IMR-90 (cell line): ENCODE results near the gene HTR5A. TPM values are rescaled to one million over a fixed set of nuclear protein-coding genes. Genes with fewer than 3 reads are reported as not detected.

Experiments
- ATAC-seq: fragments of 200-7000 bp; cut with Tn5 transposase; 2 replicates; pipeline ENCODE4 v1.9.1; 2020; ENCODE audit warnings: low read depth, mild to moderate bottlenecking, moderate library complexity
- BruUV-seq: library from RNA; stranded (reverse); fragments of 400-500 nt; replicated peaks from 2 replicates; lab custom pipeline; 2021; lab: Mats Ljungman, UMichigan
- CTCF ChIA-PET: fragments of 300-600 bp; formaldehyde crosslinking; extraction: SDS; loops from one replicate; lab custom pipeline; 2021; ENCODE audit warnings: antibody characterized with exemption; lab: Yijun Ruan, JAX
- POLR2A ChIA-PET: fragments of 300-600 bp; sonication (Branson Sonifier 250); formaldehyde crosslinking; loops from one replicate; lab custom pipeline; 2022; ENCODE audit warnings: antibody characterized with exemption; ENCODE audit not compliant: unreplicated experiment; lab: Charles Lee
- DNase-seq: peaks from one replicate; pipeline ENCODE4 v3.0.0; 2013
- H2AFZ ChIP-seq: replicated peaks from 2 replicates; pipeline ENCODE3; 2013; ENCODE audit warnings: low read length, mild to moderate bottlenecking; ENCODE audit not compliant: poor library complexity
- H2AK5ac ChIP-seq: 2 replicates; pipeline ENCODE4 v1.6.1; 2013; ENCODE audit warnings: low read depth, low read length, inconsistent platforms
- H2AK9ac ChIP-seq: replicated peaks from 2 replicates; pipeline ENCODE3; 2013; ENCODE audit warnings: mild to moderate bottlenecking, low read depth, low read length, moderate library complexity; ENCODE audit not compliant: poor library complexity
- H2BK120ac ChIP-seq: 2 replicates; pipeline ENCODE4 v1.6.1; 2013; ENCODE audit warnings: low read depth, low read length, inconsistent platforms
- H2BK15ac ChIP-seq: 3 replicates; pipeline ENCODE4 v1.6.1; 2013; ENCODE audit warnings: low read depth, low read length, inconsistent platforms
- H2BK20ac ChIP-seq: 2 replicates; pipeline ENCODE4 v1.6.1; 2013; ENCODE audit warnings: low read depth, mild to moderate bottlenecking, inconsistent platforms, low read length, moderate library complexity
- H2BK5ac ChIP-seq: 2 replicates; pipeline ENCODE4 v1.6.1; 2013; ENCODE audit warnings: mild to moderate bottlenecking, low read depth, low read length, inconsistent platforms; ENCODE audit not compliant: poor library complexity, severe bottlenecking
- H3K14ac ChIP-seq: replicated peaks from 2 replicates; pipeline ENCODE4 v1.6.1; 2013; ENCODE audit warnings: low read depth, low read length, inconsistent platforms
- H3K18ac ChIP-seq: 2 replicates; pipeline ENCODE4 v1.6.1; 2013; ENCODE audit warnings: low read depth, low read length, control low read depth
- H3K23ac ChIP-seq: 2 replicates; pipeline ENCODE4 v1.6.1; 2013; ENCODE audit warnings: low read depth, low read length, inconsistent platforms
- H3K27ac ChIP-seq: 2 replicates; pipeline ENCODE4 v1.5.1; 2013; ENCODE audit warnings: mild to moderate bottlenecking, control low read depth, low read length; ENCODE audit not compliant: insufficient read depth
- H3K27me3 ChIP-seq: 2 replicates; pipeline ENCODE4 v1.6.1; 2013; ENCODE audit warnings: low read length; ENCODE audit not compliant: control insufficient read depth, insufficient read depth
- H3K36me3 ChIP-seq: 2 replicates; pipeline ENCODE4 v1.6.1; 2013; ENCODE audit warnings: low read length, mixed read lengths; ENCODE audit not compliant: control insufficient read depth, insufficient read depth
- H3K4ac ChIP-seq: 2 replicates; pipeline ENCODE4 v1.6.1; 2013; ENCODE audit warnings: low read depth, low read length, inconsistent platforms
- H3K4me1 ChIP-seq: 2 replicates; pipeline ENCODE4 v1.6.1; 2013; ENCODE audit warnings: low read length, mixed read lengths; ENCODE audit not compliant: control insufficient read depth, insufficient read depth
- H3K4me2 ChIP-seq: 2 replicates; pipeline ENCODE4 v1.6.1; 2013; ENCODE audit warnings: low read depth, mild to moderate bottlenecking, control low read depth, low read length, moderate library complexity
- H3K4me3 ChIP-seq: 2 replicates; pipeline ENCODE4 v1.5.1; 2013; ENCODE audit warnings: low read depth, mild to moderate bottlenecking, control low read depth, low read length, moderate library complexity; ENCODE audit not compliant: insufficient read depth
- H3K56ac ChIP-seq: 2 replicates; pipeline ENCODE4 v1.6.1; 2013; ENCODE audit warnings: low read length, inconsistent platforms; ENCODE audit not compliant: insufficient read depth; ENCODE audit errors: extremely low read depth
- H3K79me1 ChIP-seq, 2 experiments: 2 replicates each; pipeline ENCODE4 v1.6.1; 2013; ENCODE audit warnings: low read length in 2 of 2, inconsistent platforms in 1 of 2, low read depth in 1 of 2
- H3K9ac ChIP-seq: 2 replicates; pipeline ENCODE4 v1.6.1; 2013; ENCODE audit warnings: low read depth, low read length, control low read depth
- H3K9me1 ChIP-seq: 2 replicates; pipeline ENCODE4 v1.6.1; 2013; ENCODE audit warnings: low read length, inconsistent platforms; ENCODE audit not compliant: insufficient read depth
- H3K9me3 ChIP-seq: 2 replicates; pipeline ENCODE4 v1.6.1; 2013; ENCODE audit warnings: low read length; ENCODE audit not compliant: control insufficient read depth, insufficient read depth
- H4K20me1 ChIP-seq: 2 replicates; pipeline ENCODE4 v1.6.1; 2013; ENCODE audit warnings: low read length, inconsistent platforms; ENCODE audit not compliant: insufficient read depth
- H4K5ac ChIP-seq: 2 replicates; pipeline ENCODE4 v1.6.1; 2013; ENCODE audit warnings: mild to moderate bottlenecking, low read depth, low read length, control low read depth
- H4K8ac ChIP-seq, 2 experiments: 2 replicates each; pipeline ENCODE4 v1.6.1; 2013; ENCODE audit warnings: low read depth in 2 of 2, low read length in 2 of 2, control low read depth in 1 of 2, inconsistent platforms in 1 of 2
- H4K91ac ChIP-seq: 2 replicates; pipeline ENCODE4 v1.6.1; 2013; ENCODE audit warnings: low read depth, low read length, inconsistent platforms; ENCODE audit not compliant: insufficient read depth
- BHLHE40 ChIP-seq: fragments of 150-350 bp; IDR thresholded peaks from 2 replicates; pipeline ENCODE4 v1.6.1; 2016; ENCODE audit warnings: mild to moderate bottlenecking, low read depth, low read length
- CEBPB ChIP-seq: IDR thresholded peaks from 2 replicates; pipeline ENCODE4 v1.6.1; 2012; ENCODE audit warnings: low read depth, low read length, improper control_type of control experiment
- CHD1 ChIP-seq: IDR thresholded peaks from 2 replicates; pipeline ENCODE4 v1.6.1; 2012; ENCODE audit warnings: low read depth, low read length, improper control_type of control experiment
- CTCF ChIP-seq: conservative IDR thresholded peaks from 2 replicates; pipeline ENCODE4 v1.5.1; 2012; ENCODE audit warnings: mild to moderate bottlenecking, low read depth, low read length, improper control_type of control experiment
- ELK1 ChIP-seq: fragments of 150-350 bp; IDR thresholded peaks from 2 replicates; pipeline ENCODE4 v1.6.1; 2016; ENCODE audit warnings: low read depth, mild to moderate bottlenecking, low read length, moderate library complexity, borderline replicate concordance
- FOS ChIP-seq: fragments of 150-350 bp; IDR thresholded peaks from 2 replicates; pipeline ENCODE4 v1.6.1; 2016; ENCODE audit warnings: low read depth, low read length
- MAFK ChIP-seq: IDR thresholded peaks from 2 replicates; pipeline ENCODE4 v1.6.1; 2012; ENCODE audit warnings: low read depth, low read length, improper control_type of control experiment
- MXI1 ChIP-seq: IDR thresholded peaks from 2 replicates; pipeline ENCODE4 v1.6.1; 2012; ENCODE audit warnings: low read depth, mild to moderate bottlenecking, low read length, moderate library complexity, borderline replicate concordance
- NFE2L2 ChIP-seq: fragments of 150-350 bp; IDR thresholded peaks from 2 replicates; pipeline ENCODE4 v1.6.1; 2016; ENCODE audit warnings: low read depth, mild to moderate bottlenecking, low read length
- POLR2A ChIP-seq: IDR thresholded peaks from 2 replicates; pipeline ENCODE4 v1.6.1; 2012; ENCODE audit warnings: mild to moderate bottlenecking, low read depth, low read length
- RCOR1 ChIP-seq: IDR thresholded peaks from 2 replicates; pipeline ENCODE4 v1.6.1; 2012; ENCODE audit warnings: mild to moderate bottlenecking, low read length, improper control_type of control experiment; ENCODE audit not compliant: insufficient replicate concordance
- RFX5 ChIP-seq: IDR thresholded peaks from 2 replicates; pipeline ENCODE4 v1.8.0; 2012; ENCODE audit warnings: low read depth, mild to moderate bottlenecking, low read length, moderate library complexity
- SMC3 ChIP-seq: fragments of 150-350 bp; IDR thresholded peaks from 2 replicates; pipeline ENCODE4 v1.6.1; 2016; ENCODE audit warnings: low read depth, mild to moderate bottlenecking, antibody characterized with exemption, low read length, moderate library complexity
- WGBS, 2 experiments: methylation state at CpG; one replicate each; pipeline versions ENCODE4 v1.1.5 to v1.1.7; 2013; ENCODE audit warnings: missing lambda C conversion rate in 2 of 2; ENCODE audit not compliant: insufficient read length in 1 of 2; ENCODE audit errors: extremely low coverage in 2 of 2; 5-methylcytosine and 5-hydroxymethylcytosine counted together
- dilution Hi-C: fragments of 300-500 bp; cut with HindIII; formaldehyde crosslinking; loops from one replicate; pipeline ENCODE4 v1.14.3; 2018; ENCODE audit warnings: low sequenced_read_pairs; ENCODE audit not compliant: unreplicated experiment
- in situ Hi-C: fragments of 300-500 bp; cut with MboI; formaldehyde crosslinking; loops from 3 replicates; pipeline ENCODE4 v1.14.3; 2019; ENCODE audit warnings: low sequenced_read_pairs, inconsistent platforms, mixed read lengths
- intact Hi-C: fragments of 100-400 bp; cut with micrococcal nuclease; formaldehyde crosslinking; loops from 2 replicates; pipeline ENCODE4 v1.10.0; 2022
- polyA plus RNA-seq, 3 experiments: library from polyadenylated mRNA; depleted of rRNA; stranded (reverse); fragments of >200 nt; gene quantifications; 2 replicates each; pipeline ENCODE4 v1.2.3, GENCODE V29; 2012; ENCODE audit warnings: low replicate concordance in 1 of 3
- total RNA-seq: library from RNA; depleted of rRNA; stranded (reverse); fragments of >200 nt; gene quantifications from 2 replicates; pipeline ENCODE4 v1.2.3, GENCODE V29; 2012

The HTR5A gene
- total and polyA plus RNA-seq, 2 of the 4 experiments (the other 2 are of a cell fraction): not detected

GRCh38 chr7:155053002-155053401 is 17.1 kb upstream of the HTR5A start:
- Histone ChIP-seq H3K4me1 (no peaks in the 10 kb centered on the region), H4K5ac (no peak overlapping the region), H3K56ac (no peak overlapping the region), H4K8ac (no peak overlapping the region), H4K20me1 (no peaks in the 10 kb centered on the region), H3K18ac (no peak overlapping the region), H3K9ac (no peak overlapping the region), H3K9me1 (no peaks in the 10 kb centered on the region), H3K9me3 (no peaks in the 10 kb centered on the region), H3K36me3 (no peaks in the 10 kb centered on the region), H2AK9ac (no peak overlapping the region), H2BK120ac (no peak overlapping the region), H3K27me3 (no peaks in the 10 kb centered on the region), H3K14ac (no peak overlapping the region), H4K91ac (no peak overlapping the region), H3K27ac (no peak overlapping the region), H2AFZ (no peak overlapping the region), H3K4me3 (no peak overlapping the region), H2BK20ac (no peak overlapping the region), H3K23ac (no peak overlapping the region), H2AK5ac (no peak overlapping the region), H3K4ac (no peak overlapping the region), H2BK15ac (no peak overlapping the region), H3K79me1 (no peaks in the 10 kb centered on the region), H2BK5ac (no peak overlapping the region), H3K4me2 (no peak overlapping the region)
- TF ChIP-seq CEBPB (no peak), MAFK (no peak), BHLHE40 (no peak), RFX5 (no peak), RCOR1 (no peak), FOS (no peak), NFE2L2 (no peak), CHD1 (no peak), CTCF (no peak), SMC3 (no peak), MXI1 (no peak), POLR2A (no peak), ELK1 (no peak)
- CTCF ChIA-PET: no interaction called here
- dilution Hi-C loops: no loop called here
- DNase-seq: no peak
- intact Hi-C loops: no loop called here
- WGBS, 2 experiments: 72% methylated on average over 7 of the region's 12 CpGs; no CpG with 5 or more reads in 1 of the 2 experiments
- no peak for ATAC-seq
- POLR2A ChIA-PET: no interaction called here
- no TSS peak for BruUV-seq
- in situ Hi-C loops: no loop called here
